Smooth muscle cell (in vitro differentiated cells): ENCODE data around the gene SDC4. TPM values are rescaled to one million over a fixed set of nuclear protein-coding genes. Genes with fewer than 3 reads are reported as not detected.

ENCODE experiments used
- DNase-seq: peaks from one replicate; lab custom pipeline; 2025; ENCODE audit not compliant: unreplicated experiment; lab: John Stamatoyannopoulos, UW
- H2AFZ ChIP-seq: fragments of 200-600 bp; sonication (generic); 2 replicates; pipeline ENCODE4 v1.6.0; 2016; ENCODE audit warnings: antibody characterized with exemption, low read depth, mild to moderate bottlenecking
- H3F3A ChIP-seq: fragments of 200-600 bp; sonication (generic); 2 replicates; pipeline ENCODE4 v1.6.0; 2017; ENCODE audit warnings: antibody characterized with exemption, low read depth
- H3K27ac ChIP-seq: fragments of 200-600 bp; sonication (generic); 2 replicates; pipeline ENCODE4 v1.5.1; 2016; ENCODE audit warnings: low read depth, mild to moderate bottlenecking
- H3K27me3 ChIP-seq: fragments of 200-600 bp; sonication (generic); 2 replicates; pipeline ENCODE4 v1.6.1; 2016; ENCODE audit warnings: low read depth, mild to moderate bottlenecking
- H3K36me3 ChIP-seq: fragments of 200-600 bp; sonication (generic); 2 replicates; pipeline ENCODE4 v1.5.1; 2016; ENCODE audit warnings: low read depth
- H3K4me1 ChIP-seq: fragments of 200-600 bp; sonication (generic); 2 replicates; pipeline ENCODE4 v1.5.1; 2016; ENCODE audit warnings: low read depth
- H3K4me2 ChIP-seq: fragments of 200-600 bp; sonication (generic); 2 replicates; pipeline ENCODE4 v1.6.0; 2016; ENCODE audit warnings: mild to moderate bottlenecking
- H3K4me3 ChIP-seq: fragments of 200-600 bp; sonication (generic); 2 replicates; pipeline ENCODE4 v1.5.1; 2016; ENCODE audit warnings: mild to moderate bottlenecking
- H3K79me2 ChIP-seq: fragments of 200-600 bp; sonication (generic); 2 replicates; pipeline ENCODE4 v1.6.0; 2016; ENCODE audit warnings: low read depth, mild to moderate bottlenecking
- H3K9ac ChIP-seq: fragments of 200-600 bp; sonication (generic); 2 replicates; pipeline ENCODE4 v1.6.0; 2016; ENCODE audit warnings: low read depth
- H3K9me3 ChIP-seq: fragments of 200-600 bp; sonication (generic); replicated peaks from 2 replicates; pipeline ENCODE4 v1.5.1; 2016; ENCODE audit warnings: low read depth
- H4K20me1 ChIP-seq: fragments of 200-600 bp; sonication (generic); 2 replicates; pipeline ENCODE4 v1.6.0; 2016; ENCODE audit warnings: low read depth
- CTCF ChIP-seq: fragments of 200-600 bp; sonication (generic); IDR thresholded peaks from 2 replicates; pipeline ENCODE4 v1.5.1; 2017; ENCODE audit warnings: borderline replicate concordance, mild to moderate bottlenecking, antibody characterized with exemption; ENCODE audit not compliant: insufficient read depth, poor library complexity, severe bottlenecking
- WGBS: methylation state at CpG from one replicate; pipeline ENCODE4 v1.1.7; 2016; ENCODE audit warnings: low lambda C conversion rate; 5-methylcytosine and 5-hydroxymethylcytosine counted together
- polyA plus RNA-seq: library from polyadenylated mRNA; unstranded; fragments of >200 nt; fragmentation: Nextera tagmentation; extraction: Ambion mirVana; gene quantifications from 2 replicates; pipeline ENCODE4 v1.2.1, GENCODE V29; 2016
- total RNA-seq: library from RNA; depleted of rRNA; stranded (reverse); fragments of >200 nt; gene quantifications from 2 replicates; pipeline ENCODE4 v1.2.3, GENCODE V29; 2014

Gene SDC4
- total and polyA plus RNA-seq, 2 experiments from 2014 or later: 45.0 to 70.7 TPM

DNA sequence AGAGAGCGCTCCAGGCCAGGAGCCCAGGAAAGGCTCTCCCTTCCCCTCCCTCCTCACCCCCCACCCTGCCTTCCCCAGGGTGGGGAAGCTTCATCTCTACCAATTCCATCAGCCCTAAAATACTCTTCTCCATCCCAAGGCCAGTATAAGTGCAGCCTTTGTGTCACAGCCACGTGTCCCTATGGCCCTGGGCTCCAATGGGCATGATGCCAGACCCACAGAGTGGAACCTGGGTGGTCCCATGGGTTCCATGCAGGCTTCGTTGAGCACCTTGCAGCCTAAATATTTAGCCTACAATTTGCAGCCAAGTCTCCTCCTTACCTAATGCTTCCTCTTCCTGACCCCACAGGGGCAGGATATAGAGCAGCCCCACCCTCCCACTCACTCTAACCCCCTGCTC is 39.1 kb downstream of the SDC4 start:
- no peak for DNase-seq
- no peaks in the 10 kb centered on the region for H4K20me1 ChIP-seq
- no peaks in the 10 kb centered on the region for H3K36me3 ChIP-seq
- H3K4me3 ChIP-seq: no peak overlapping the region
- H3K4me1 ChIP-seq: no peaks in the 10 kb centered on the region
- H3K4me2 ChIP-seq: no peak overlapping the region
- no peaks in the 10 kb centered on the region for H3K27me3 ChIP-seq
- TF ChIP-seq CTCF: no peak
- H3K9ac ChIP-seq: no peak overlapping the region
- H3K27ac ChIP-seq: no peak overlapping the region
- H3K9me3 ChIP-seq: no peaks in the 10 kb centered on the region
- 82% methylated on average over 3 of the region's 3 CpGs for WGBS
- no peaks in the 10 kb centered on the region for H3K79me2 ChIP-seq
- no peak overlapping the region for H2AFZ ChIP-seq
- no peaks in the 10 kb centered on the region for H3F3A ChIP-seq

GRCh38 chr20:45308117-45308778 is 40.0 kb downstream of the SDC4 start, which contains the start of gene MATN4:
Gene MATN4 (minus strand): TSS chr20:45308299. CDS start chr20:45305582, 2,717 bp downstream.
- H3K27ac ChIP-seq: no peak within 1 kb of the TSS
- no peaks in the 10 kb centered on the region for H3K79me2 ChIP-seq
- DNase-seq: no peak
- no peaks in the 10 kb centered on the region for H3K36me3 ChIP-seq
- 90% methylated on average over 20 of the region's 20 CpGs for WGBS
- H3K4me2 ChIP-seq: no peak within 1 kb of the TSS
- no peaks in the 10 kb centered on the region for H3K4me1 ChIP-seq
- H3K9me3 ChIP-seq: no peaks in the 10 kb centered on the region
- no peak within 1 kb of the TSS for H3K9ac ChIP-seq
- H2AFZ ChIP-seq: no peak within 1 kb of the TSS
- H3K4me3 ChIP-seq: no peak within 1 kb of the TSS
- no peak for TF ChIP-seq CTCF
- no peaks in the 10 kb centered on the region for H3F3A ChIP-seq
- H3K27me3 ChIP-seq: no peaks in the 10 kb centered on the region
- no peaks in the 10 kb centered on the region for H4K20me1 ChIP-seq

DNA sequence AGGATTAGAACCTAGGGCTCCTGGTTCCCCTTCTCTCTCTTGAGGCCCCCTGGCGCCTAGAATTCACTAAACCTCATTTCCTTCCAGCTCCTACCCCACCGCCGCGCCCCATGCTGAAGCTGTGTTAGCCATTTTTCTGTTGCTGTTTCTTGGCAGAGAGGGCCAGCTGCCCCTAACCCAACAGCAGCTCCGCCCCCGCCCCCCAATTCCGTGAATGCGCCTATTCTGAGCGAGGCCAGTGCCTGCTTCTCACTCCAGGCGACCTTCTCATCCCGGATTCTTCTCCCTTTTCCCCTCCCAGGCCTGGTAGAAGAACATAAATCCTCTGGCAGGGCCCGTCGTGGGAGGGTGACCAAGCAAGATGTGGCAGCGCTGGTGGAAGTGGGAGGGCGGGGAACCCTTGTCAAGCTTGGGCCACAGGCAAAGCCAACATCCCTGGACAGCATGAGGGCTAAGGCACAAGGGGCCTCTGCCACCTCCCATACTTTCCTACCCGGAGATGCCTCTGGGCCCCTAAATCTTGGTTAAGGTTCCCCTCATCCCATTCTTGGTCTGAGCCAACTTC is 41.1 kb downstream of the SDC4 start:
- Histone ChIP-seq H3K4me2 (no peak overlapping the region), H3K27ac (no peak overlapping the region), H3F3A (no peaks in the 10 kb centered on the region), H4K20me1 (no peaks in the 10 kb centered on the region), H3K36me3 (no peaks in the 10 kb centered on the region), H3K27me3 (no peaks in the 10 kb centered on the region), H2AFZ (no peak overlapping the region), H3K4me1 (no peaks in the 10 kb centered on the region), H3K9ac (no peak overlapping the region), H3K4me3 (no peak overlapping the region), H3K79me2 (no peaks in the 10 kb centered on the region), H3K9me3 (no peaks in the 10 kb centered on the region)
- DNase-seq: no peak
- WGBS: 85% methylated on average over 16 of the region's 16 CpGs
- TF ChIP-seq CTCF: no peak
